ENCODE measurements around the gene GPHB5.
"Not testable (repeated sequence)": the region's sequence is repeated elsewhere in the genome, so short reads cannot be mapped to it uniquely, and the experiment has no call there.

GRCh38 chr14:63304429-63304828, 14.3 kb downstream of the GPHB5 start:
- TF ChIP-seq CTCF (IDR thresholded peaks at IDR 0.05; ENCODE audit: low read depth, low read length); EZH2phosphoT487 (IDR thresholded peaks at IDR 0.05; ENCODE audit: low read depth): not testable (repeated sequence)

Data from OCI-LY3 (cell line).